Neural cell (in vitro differentiated cells): ENCODE data around the gene COL25A1. TPM values are rescaled to one million over a fixed set of nuclear protein-coding genes. Genes with fewer than 3 reads are reported as not detected.
A peak's percentile ranks its signal among the peaks of the same experiment; 100 is the strongest.

Source experiments
- H2AFZ ChIP-seq: fragments of 200-600, 300-800 bp; sonication (generic), shearing (Covaris generic); 2 replicates; pipeline ENCODE4 v1.6.0; 2014; ENCODE audit warnings: low read depth, mild to moderate bottlenecking, antibody characterized with exemption, low read length, moderate library complexity
- H3F3A ChIP-seq: fragments of 200-600 bp; shearing (Covaris generic); 2 replicates; pipeline ENCODE4 v1.6.1; 2016; ENCODE audit warnings: mild to moderate bottlenecking, moderate library complexity, mixed read lengths, antibody characterized with exemption, low read length; ENCODE audit not compliant: insufficient read depth, poor library complexity, severe bottlenecking
- H3K27ac ChIP-seq: fragments of 200-600, 300-800 bp; sonication (generic), shearing (Covaris generic); 2 replicates; pipeline ENCODE4 v1.5.1; 2014; ENCODE audit warnings: mild to moderate bottlenecking, low read length, moderate library complexity
- H3K27me3 ChIP-seq: fragments of 300-800, 200-600 bp; sonication (generic), shearing (Covaris generic); 2 replicates; pipeline ENCODE4 v1.6.0; 2014; ENCODE audit warnings: mild to moderate bottlenecking, low read depth, low read length, moderate library complexity; ENCODE audit not compliant: insufficient read depth
- H3K36me3 ChIP-seq: fragments of 300-800, 200-600 bp; sonication (generic), shearing (Covaris generic); 2 replicates; pipeline ENCODE4 v1.5.1; 2014; ENCODE audit warnings: mild to moderate bottlenecking, antibody characterized with exemption, low read length, moderate library complexity; ENCODE audit not compliant: insufficient read depth
- H3K4me2 ChIP-seq: fragments of 300-800, 200-600 bp; sonication (generic), shearing (Covaris generic); 2 replicates; pipeline ENCODE4 v1.6.0; 2014; ENCODE audit warnings: mild to moderate bottlenecking, low read length
- H3K4me3 ChIP-seq: fragments of 300-800, 200-600 bp; sonication (generic), shearing (Covaris generic); 2 replicates; pipeline ENCODE4 v1.5.1; 2014; ENCODE audit warnings: mild to moderate bottlenecking, low read length, moderate library complexity
- H3K79me2 ChIP-seq: fragments of 200-600 bp; shearing (Covaris generic); replicated peaks from 2 replicates; pipeline ENCODE4 v1.6.0; 2014; ENCODE audit warnings: mild to moderate bottlenecking, low read length, moderate library complexity; ENCODE audit not compliant: insufficient read depth
- H3K9ac ChIP-seq: fragments of 300-800, 200-600 bp; sonication (generic), shearing (Covaris generic); 2 replicates; pipeline ENCODE4 v1.6.1; 2016; ENCODE audit warnings: mild to moderate bottlenecking, low read length, mixed read lengths
- H3K9me2 ChIP-seq: fragments of 200-600 bp; shearing (Covaris generic); 2 replicates; pipeline ENCODE4 v1.6.1; 2016; ENCODE audit warnings: mild to moderate bottlenecking, low read length, mixed read lengths; ENCODE audit not compliant: insufficient read depth
- H3K9me3 ChIP-seq: fragments of 200-600, 300-800 bp; sonication (generic), shearing (Covaris generic); 2 replicates; pipeline ENCODE4 v1.6.1; 2016; ENCODE audit warnings: mild to moderate bottlenecking, mixed run types, low read length, moderate library complexity, mixed read lengths
- H4K20me1 ChIP-seq: fragments of 200-600 bp; shearing (Covaris generic); 2 replicates; pipeline ENCODE4 v1.6.1; 2016; ENCODE audit warnings: mild to moderate bottlenecking, mixed run types; ENCODE audit not compliant: insufficient read depth
- EP300 ChIP-seq: fragments of 450-650 bp; conservative IDR thresholded peaks from 2 replicates; pipeline ENCODE4 v1.6.1; 2014; ENCODE audit warnings: antibody characterized with exemption, mild to moderate bottlenecking, moderate library complexity; ENCODE audit not compliant: poor library complexity, severe bottlenecking
- EZH2 ChIP-seq: fragments of 200-600, 300-800 bp; shearing (Covaris generic), sonication (generic); IDR thresholded peaks from 2 replicates; pipeline ENCODE4 v1.6.1; 2014; ENCODE audit warnings: antibody characterized with exemption, low read length, borderline replicate concordance, mild to moderate bottlenecking; ENCODE audit not compliant: insufficient read depth, poor library complexity, severe bottlenecking
- MXI1 ChIP-seq: fragments of 450-650 bp; conservative IDR thresholded peaks from 2 replicates; pipeline ENCODE4 v1.6.1; 2014; ENCODE audit warnings: antibody characterized with exemption, mild to moderate bottlenecking; ENCODE audit not compliant: poor library complexity, severe bottlenecking
- POLR2AphosphoS5 ChIP-seq: IDR thresholded peaks from 2 replicates; pipeline ENCODE4 v1.6.1; 2012
- RAD21 ChIP-seq: fragments of 450-650 bp; conservative IDR thresholded peaks from 2 replicates; pipeline ENCODE4 v1.6.1; 2014; ENCODE audit warnings: antibody characterized with exemption, mild to moderate bottlenecking, moderate library complexity
- SMC3 ChIP-seq: fragments of 450-650 bp; conservative IDR thresholded peaks from 2 replicates; pipeline ENCODE4 v1.6.1; 2014; ENCODE audit warnings: antibody characterized with exemption, mild to moderate bottlenecking, moderate library complexity; ENCODE audit not compliant: poor library complexity
- TAF1 ChIP-seq: IDR thresholded peaks from 2 replicates; pipeline ENCODE4 v1.6.1; 2012; ENCODE audit warnings: low read depth
- polyA plus RNA-seq: library from polyadenylated mRNA; depleted of rRNA; stranded (reverse); fragments of >200 nt; gene quantifications from 2 replicates; pipeline ENCODE4 v1.2.3, GENCODE V29; 2014
- TF ChIP-seq, protein P1 (sequence below): fragments of 450-650 bp; IDR thresholded peaks from 2 replicates; pipeline ENCODE4 v1.5.1; 2014; ENCODE audit warnings: antibody characterized with exemption, mild to moderate bottlenecking, moderate library complexity; ENCODE audit not compliant: poor library complexity, severe bottlenecking
- TF ChIP-seq, protein P2 (sequence below): IDR thresholded peaks from 2 replicates; pipeline ENCODE4 v1.6.1; 2012; ENCODE audit warnings: borderline replicate concordance

Gene COL25A1
- polyA plus RNA-seq, 1 donor from 2014 or later = 32.3 TPM

GRCh38 chr4:108941904-108942430 lies 360.5 kb downstream of the COL25A1 start:
- Histone ChIP-seq H3K4me3 (peak overlapping the region; percentile 8), H3K9ac (no peak overlapping the region), H3F3A (no peaks in the 10 kb centered on the region), H4K20me1 (no peaks in the 10 kb centered on the region), H3K9me3 (no peaks in the 10 kb centered on the region), H2AFZ (no peak overlapping the region), H3K9me2 (no peaks in the 10 kb centered on the region), H3K4me2 (no peak overlapping the region), H3K27me3 (no peaks in the 10 kb centered on the region), H3K79me2 (no peaks in the 10 kb centered on the region), H3K36me3 (no peaks in the 10 kb centered on the region), H3K27ac (peak overlapping the region; percentile 85)
- TF ChIP-seq EP300 = peak; percentile 12
- no peak for TF ChIP-seq TAF1

GRCh38 chr4:108940634-108941033 lies 361.8 kb downstream of the COL25A1 start:
- H4K20me1 ChIP-seq = no peaks in the 10 kb centered on the region
- peak overlapping the region; percentile 27 for H3K4me2 ChIP-seq
- no peaks in the 10 kb centered on the region for H3K9me3 ChIP-seq
- no peaks in the 10 kb centered on the region for H3K36me3 ChIP-seq
- H3K27ac ChIP-seq = peak overlapping the region; percentile 85
- no peaks in the 10 kb centered on the region for H3F3A ChIP-seq
- H3K9ac ChIP-seq = peak overlapping the region; percentile 43
- H2AFZ ChIP-seq = no peak overlapping the region
- H3K9me2 ChIP-seq = no peaks in the 10 kb centered on the region
- H3K4me3 ChIP-seq = peak overlapping the region; percentile 50
- no peaks in the 10 kb centered on the region for H3K27me3 ChIP-seq
- H3K79me2 ChIP-seq = no peaks in the 10 kb centered on the region
- TF ChIP-seq, protein P1, sequence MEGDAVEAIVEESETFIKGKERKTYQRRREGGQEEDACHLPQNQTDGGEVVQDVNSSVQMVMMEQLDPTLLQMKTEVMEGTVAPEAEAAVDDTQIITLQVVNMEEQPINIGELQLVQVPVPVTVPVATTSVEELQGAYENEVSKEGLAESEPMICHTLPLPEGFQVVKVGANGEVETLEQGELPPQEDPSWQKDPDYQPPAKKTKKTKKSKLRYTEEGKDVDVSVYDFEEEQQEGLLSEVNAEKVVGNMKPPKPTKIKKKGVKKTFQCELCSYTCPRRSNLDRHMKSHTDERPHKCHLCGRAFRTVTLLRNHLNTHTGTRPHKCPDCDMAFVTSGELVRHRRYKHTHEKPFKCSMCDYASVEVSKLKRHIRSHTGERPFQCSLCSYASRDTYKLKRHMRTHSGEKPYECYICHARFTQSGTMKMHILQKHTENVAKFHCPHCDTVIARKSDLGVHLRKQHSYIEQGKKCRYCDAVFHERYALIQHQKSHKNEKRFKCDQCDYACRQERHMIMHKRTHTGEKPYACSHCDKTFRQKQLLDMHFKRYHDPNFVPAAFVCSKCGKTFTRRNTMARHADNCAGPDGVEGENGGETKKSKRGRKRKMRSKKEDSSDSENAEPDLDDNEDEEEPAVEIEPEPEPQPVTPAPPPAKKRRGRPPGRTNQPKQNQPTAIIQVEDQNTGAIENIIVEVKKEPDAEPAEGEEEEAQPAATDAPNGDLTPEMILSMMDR = no peak
- TF ChIP-seq SMC3 (no peak), RAD21 (no peak), TAF1 (no peak), EP300 (peak; percentile 20)
- TF ChIP-seq, protein P2, sequence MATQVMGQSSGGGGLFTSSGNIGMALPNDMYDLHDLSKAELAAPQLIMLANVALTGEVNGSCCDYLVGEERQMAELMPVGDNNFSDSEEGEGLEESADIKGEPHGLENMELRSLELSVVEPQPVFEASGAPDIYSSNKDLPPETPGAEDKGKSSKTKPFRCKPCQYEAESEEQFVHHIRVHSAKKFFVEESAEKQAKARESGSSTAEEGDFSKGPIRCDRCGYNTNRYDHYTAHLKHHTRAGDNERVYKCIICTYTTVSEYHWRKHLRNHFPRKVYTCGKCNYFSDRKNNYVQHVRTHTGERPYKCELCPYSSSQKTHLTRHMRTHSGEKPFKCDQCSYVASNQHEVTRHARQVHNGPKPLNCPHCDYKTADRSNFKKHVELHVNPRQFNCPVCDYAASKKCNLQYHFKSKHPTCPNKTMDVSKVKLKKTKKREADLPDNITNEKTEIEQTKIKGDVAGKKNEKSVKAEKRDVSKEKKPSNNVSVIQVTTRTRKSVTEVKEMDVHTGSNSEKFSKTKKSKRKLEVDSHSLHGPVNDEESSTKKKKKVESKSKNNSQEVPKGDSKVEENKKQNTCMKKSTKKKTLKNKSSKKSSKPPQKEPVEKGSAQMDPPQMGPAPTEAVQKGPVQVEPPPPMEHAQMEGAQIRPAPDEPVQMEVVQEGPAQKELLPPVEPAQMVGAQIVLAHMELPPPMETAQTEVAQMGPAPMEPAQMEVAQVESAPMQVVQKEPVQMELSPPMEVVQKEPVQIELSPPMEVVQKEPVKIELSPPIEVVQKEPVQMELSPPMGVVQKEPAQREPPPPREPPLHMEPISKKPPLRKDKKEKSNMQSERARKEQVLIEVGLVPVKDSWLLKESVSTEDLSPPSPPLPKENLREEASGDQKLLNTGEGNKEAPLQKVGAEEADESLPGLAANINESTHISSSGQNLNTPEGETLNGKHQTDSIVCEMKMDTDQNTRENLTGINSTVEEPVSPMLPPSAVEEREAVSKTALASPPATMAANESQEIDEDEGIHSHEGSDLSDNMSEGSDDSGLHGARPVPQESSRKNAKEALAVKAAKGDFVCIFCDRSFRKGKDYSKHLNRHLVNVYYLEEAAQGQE = peak; percentile 24

DNA sequence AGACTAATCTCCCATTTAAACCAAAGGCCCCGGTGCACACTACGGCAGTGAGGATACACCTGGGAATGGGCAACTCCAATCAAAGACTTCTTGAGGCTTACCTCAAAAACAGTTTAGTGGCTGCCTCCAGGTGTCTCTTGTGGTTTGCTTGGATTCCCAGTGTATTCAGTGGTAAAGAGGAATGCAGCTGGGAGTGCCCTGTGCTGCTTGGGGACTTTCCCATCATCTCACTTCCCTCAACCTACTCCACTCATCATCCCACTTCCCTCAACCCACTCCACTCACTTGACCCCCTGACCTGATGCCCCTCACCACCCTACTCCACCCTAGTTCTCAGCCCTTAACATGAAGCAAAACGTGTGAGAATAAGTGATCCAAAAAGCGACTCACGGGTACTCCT lies 362.3 kb downstream of the COL25A1 start:
- TF ChIP-seq EZH2 (no peak), EP300 (no peak), MXI1 (no peak), RAD21 (no peak), SMC3 (no peak), TAF1 (no peak), POLR2AphosphoS5 (no peak)
- TF ChIP-seq, protein P2 = no peak
- TF ChIP-seq, protein P1 = no peak
- no peaks in the 10 kb centered on the region for H4K20me1 ChIP-seq
- no peaks in the 10 kb centered on the region for H3K79me2 ChIP-seq
- H3K4me3 ChIP-seq = peak overlapping the region; percentile 50
- peak overlapping the region; percentile 85 for H3K27ac ChIP-seq
- H3K27me3 ChIP-seq = no peaks in the 10 kb centered on the region
- H3F3A ChIP-seq = no peaks in the 10 kb centered on the region
- no peaks in the 10 kb centered on the region for H3K9me2 ChIP-seq
- peak overlapping the region; percentile 27 for H3K4me2 ChIP-seq
- H3K9ac ChIP-seq = peak overlapping the region; percentile 43
- no peaks in the 10 kb centered on the region for H3K36me3 ChIP-seq
- H2AFZ ChIP-seq = no peak overlapping the region
- H3K9me3 ChIP-seq = no peaks in the 10 kb centered on the region
